Fibroblast of skin of right biceps (primary cell): ENCODE data around the gene SLC25A34.

Source experiments
- DNase-seq: peaks from one replicate; pipeline ENCODE4 v3.0.0-alpha.2; 2013

SLC25A34 gene

DNA sequence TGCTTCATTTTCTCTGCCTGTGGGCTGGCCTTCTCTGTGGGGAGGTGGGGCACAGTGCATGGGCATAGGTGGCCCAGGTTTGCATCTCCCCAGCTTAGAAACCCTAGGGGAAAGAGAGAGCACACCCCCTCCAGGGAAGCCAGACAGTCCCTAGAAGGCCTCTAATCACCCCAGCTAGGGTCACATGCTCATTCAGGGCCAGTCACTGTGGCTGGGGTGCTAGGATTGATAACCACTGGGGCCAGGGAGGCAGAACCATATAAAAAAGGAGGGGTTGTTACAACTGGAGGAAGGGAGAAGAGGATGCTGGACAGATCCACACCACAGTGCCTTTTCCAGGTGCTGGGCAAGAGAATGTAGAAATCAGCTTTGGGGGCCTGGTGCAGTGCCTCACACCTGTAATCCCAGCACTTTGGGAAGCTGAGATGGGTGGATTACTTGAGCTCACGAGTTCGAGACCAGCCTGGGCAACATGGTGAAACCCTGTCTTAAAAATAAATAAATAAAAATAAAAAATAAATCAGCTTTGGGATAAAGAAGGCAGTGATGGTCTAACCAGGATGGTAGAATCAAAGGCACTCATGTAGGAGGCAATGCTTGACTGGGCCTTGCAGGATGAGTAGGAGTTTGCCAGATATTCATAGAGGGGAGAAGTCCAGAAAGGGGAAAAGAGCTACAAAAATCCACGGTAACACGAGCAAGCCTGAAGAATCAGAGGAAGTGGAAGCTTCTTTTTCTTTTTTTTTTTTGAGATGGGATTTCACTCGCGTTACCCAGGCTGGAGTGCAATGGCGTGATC, 42.0 kb downstream of the SLC25A34 start:
- DNase-seq: no peak

- DNase-seq: no peak
Observed at GRCh38 chr1:15785683-15786082, 49.6 kb downstream of the SLC25A34 start.

GRCh38 chr1:15786581-15786980, 50.5 kb downstream of the SLC25A34 start:
- DNase-seq: peak; percentile 23

DNA sequence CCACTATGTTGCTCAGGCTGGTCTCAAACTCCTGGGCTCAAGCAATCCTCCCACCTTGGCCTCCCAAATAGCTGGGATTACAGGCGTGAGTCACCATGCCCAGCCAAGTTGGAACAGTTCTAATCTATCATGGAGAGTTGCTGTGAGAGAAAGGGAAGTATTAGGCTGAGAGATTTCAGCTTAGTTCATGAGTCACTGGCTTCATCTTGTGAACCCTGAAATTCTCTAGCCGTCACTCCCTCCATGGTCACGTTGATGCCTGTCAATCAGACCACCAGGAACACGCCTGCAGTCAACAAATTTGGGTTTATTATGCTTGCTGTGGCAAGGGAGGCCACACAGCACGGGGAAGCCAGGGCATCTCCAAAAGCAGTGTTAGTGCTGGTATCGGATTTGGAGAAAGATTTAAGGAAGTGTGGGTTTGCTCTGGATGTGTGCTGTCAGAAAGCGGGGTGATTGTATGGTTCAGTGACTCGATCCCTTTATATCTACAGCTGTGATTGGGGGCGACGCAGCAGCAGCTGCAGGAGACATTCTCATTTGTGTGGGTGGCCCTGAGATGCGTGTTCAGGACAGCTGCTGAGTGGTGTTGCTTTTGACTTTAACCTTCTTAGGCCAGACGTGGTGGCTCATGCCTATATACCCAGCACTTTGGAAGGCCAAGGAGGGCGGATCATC, 52.7 kb downstream of the SLC25A34 start:
- DNase-seq: peak; percentile 63
